GM18502 (cell line): ENCODE data around the gene PLGRKT.
"Not testable (repeated sequence)": the region's sequence is repeated elsewhere in the genome, so short reads cannot be mapped to it uniquely, and the experiment has no call there.

Experiments
- ATAC-seq: cut with Tn5 transposase; IDR thresholded peaks from one replicate; pipeline ENCODE4 v1.9.1; 2021; ENCODE audit warnings: mild to moderate bottlenecking; ENCODE audit not compliant: unreplicated experiment, poor library complexity

The PLGRKT gene

GRCh38 chr9:5326893-5327548 is 110.7 kb downstream of the PLGRKT start:
- ATAC-seq, result no peak

GRCh38 chr9:5326187-5326586 is 111.5 kb downstream of the PLGRKT start:
- no peak for ATAC-seq

GRCh38 chr9:5321601-5322000 is 116.1 kb downstream of the PLGRKT start:
- not testable (repeated sequence) for ATAC-seq

GRCh38 chr9:5321058-5321457 is 116.7 kb downstream of the PLGRKT start:
- ATAC-seq, result no peak

- not testable (repeated sequence) for ATAC-seq
These were observed 121.3 kb downstream of the PLGRKT start for GRCh38 chr9:5316406-5316805.

- no peak for ATAC-seq
These were observed 122.4 kb downstream of the PLGRKT start for GRCh38 chr9:5315187-5315923.

- no peak for ATAC-seq
These were observed 126.9 kb downstream of the PLGRKT start for GRCh38 chr9:5310851-5311250.
